Stimulated activated naive CD8-positive, alpha-beta T cell treated with anti-CD3 and anti-CD28 coated beads, Interleukin-15, Interleukin-2, amounts not matched to agents 100 U/mL and 50 U/mL, for 24 hours (primary cell): ENCODE data around the gene HOXA6.

Experiments used
- ATAC-seq: fragments of 150-1000 bp; cut with Tn5 transposase; one replicate; pipeline ENCODE4 v1.10.0; 2021
- DNase-seq: peaks from one replicate; pipeline ENCODE4 v3.0.0; 2021

The HOXA6 gene

DNA sequence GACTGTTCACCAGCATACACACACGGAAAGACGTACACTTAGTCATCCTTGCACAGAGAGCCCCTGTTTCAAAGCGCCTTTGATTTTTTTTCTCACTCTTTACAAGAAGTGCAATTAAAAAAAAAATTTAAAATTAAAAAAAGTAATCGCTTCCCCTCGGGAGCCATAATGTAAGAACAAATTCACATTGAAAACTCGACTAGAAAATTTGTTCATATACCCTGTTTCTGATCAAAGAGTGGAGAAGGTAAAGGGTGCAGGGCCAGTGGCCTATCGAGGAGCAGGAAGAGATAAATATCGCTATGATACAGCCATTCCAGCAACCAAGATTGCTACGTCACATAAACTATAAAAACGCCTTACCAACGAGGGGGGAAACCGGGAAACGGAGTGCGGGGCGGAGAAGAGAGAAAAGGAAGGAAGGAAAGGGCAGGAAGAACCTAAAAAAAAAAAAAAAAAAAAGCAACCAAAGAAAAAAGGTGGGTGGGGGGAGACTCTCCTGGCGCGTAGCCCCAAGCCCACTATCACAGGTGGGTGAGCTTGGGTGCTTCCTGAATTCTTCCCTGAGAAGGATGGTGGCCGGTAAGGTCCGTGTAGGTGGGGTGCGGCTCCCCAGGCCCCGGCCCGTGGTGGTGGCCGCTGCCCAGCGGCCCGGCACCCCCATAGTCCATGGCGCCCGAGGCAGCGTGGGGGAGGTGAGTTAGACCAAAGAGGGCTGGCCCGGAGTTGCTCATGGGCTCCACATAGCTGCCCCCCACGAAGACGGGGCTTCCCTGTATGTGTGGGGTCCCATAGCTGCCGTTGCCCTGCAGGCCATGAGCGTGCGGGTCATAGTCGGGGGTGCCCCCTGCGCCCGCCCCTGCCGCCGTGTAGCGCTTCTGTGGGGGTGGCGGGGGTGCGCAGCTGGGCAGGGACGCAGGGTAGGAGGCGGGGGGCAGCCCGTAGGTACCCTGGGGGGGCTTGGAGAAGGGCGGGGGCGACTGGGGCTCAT, 39.9 kb downstream of the HOXA6 start:
- no peak for DNase-seq

DNA sequence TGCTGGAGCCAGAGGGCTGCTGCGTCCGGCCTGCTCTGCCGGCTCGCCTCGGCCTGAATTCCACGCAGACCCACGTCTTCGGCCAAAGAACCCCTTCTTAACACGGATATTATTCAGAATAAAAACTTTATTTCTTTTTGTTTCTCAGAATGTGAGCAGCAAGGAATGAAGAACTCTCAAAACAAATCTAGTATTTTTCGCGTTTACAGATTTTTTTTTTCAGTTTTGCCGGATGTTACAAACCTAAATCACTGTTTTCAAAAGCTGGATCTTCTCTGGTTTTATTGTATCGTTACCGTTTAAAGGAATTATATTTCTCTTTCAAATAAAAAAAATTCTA, 40.7 kb downstream of the HOXA6 start:
- ATAC-seq (no peak), DNase-seq (no peak)

More for the DNA sequence above, 39.9 kb downstream of the HOXA6 start:
- no peak for ATAC-seq

DNA sequence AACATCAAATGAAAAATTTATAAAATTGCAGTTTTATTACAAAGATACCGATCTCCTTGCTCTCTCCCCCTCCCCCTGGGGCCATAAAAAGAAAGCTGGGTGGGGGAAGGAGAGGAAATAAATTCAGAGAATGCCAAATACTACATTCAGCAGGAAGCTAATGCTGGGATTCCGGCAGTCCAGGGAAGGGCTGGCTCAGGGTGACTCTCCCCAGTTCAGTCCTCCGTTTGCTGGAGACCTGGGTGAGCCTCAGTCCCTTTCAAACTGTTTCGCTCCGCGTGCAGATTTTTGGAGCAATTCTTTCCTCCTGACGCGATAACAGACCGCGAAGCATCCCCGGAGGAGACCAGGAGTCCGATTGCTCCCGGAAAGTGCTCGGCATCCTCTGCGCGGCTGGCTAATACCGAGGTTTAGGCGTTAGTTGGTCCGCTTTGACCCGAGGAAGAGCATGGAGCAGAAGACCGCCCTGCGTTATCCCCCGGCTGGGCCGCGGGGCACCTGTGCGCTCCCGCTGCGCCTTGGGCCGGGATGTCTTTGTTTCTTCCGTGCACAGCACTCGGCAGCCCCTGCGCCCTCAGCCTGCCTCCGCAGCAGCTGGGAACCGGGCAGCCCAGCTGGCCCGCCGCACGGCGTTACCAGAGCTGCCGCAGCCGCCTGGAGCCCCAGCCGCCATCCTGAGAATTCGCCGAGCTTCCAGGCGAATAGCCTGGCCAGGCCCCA, 41.2 kb downstream of the HOXA6 start:
- DNase-seq (no peak), ATAC-seq (no peak)

DNA sequence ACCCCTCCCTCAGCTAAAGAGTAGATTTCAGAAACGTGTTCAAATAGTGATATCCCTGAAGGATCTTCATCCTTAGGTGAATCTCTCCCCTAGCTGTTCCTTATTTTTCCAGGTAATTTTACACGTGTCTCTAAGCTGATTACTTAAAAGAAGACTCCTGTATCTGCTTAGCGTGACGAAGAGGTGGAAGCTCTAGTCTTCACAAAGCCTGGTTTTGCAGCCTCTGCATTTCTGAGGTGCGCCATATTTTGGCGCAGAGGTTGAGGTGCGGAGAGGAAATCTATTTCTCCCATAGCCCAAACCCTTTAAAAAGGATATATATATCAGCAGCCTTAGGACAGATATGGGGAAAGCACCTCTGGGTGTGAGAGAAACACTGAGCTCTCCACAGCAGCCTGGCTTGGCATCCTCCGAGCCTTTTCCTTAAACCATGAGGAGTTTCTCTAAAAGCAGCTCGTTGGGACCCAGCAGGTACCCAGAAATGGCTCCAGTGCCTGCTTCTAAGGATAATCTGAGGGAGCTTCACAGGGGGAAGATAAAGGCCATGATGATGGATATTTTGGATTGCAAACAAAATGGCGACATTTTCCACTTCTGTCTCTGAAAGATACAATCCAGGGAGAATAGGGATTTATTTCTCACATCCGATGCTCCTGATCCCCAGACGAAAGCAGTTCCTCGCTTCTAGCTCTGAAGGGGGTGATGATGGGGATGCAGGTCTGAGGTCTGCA, 42.1 kb downstream of the HOXA6 start:
- ATAC-seq (no peak), DNase-seq (no peak)

DNA sequence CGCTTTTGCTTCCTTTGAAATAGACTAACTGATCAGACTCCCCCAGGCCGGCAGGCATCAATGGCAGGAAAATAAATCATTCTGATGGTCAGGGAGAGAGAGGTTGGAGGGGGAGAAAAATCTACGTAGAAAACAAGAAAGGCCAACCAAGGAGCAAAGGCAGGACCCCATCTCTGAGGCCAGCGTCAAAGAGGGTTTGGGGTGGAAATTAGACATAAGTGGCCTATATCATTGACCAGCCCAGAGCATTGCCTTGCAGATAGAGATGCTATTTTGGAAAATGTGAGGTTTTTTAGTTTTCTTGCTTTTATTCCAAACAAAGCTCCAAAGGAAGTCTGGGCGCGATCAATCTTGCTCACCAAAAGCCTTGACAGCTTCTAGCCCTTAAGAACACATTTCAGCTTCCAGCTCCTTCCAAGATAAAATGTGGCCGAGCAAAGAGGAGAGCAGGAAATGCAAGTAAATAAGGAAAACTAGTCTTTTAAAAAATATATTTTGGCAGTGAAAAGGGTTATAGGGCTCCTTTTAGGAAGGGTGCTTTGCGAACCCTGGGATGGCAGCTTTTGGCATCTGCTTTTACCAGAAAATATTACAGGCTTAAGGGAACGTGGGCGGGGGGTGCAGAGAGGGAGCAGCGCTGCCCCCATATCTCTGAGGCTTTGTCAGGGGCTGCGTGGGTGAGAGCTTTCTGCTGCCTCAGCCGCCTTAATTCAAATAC, 43.1 kb downstream of the HOXA6 start:
- ATAC-seq: no peak
- no peak for DNase-seq

DNA sequence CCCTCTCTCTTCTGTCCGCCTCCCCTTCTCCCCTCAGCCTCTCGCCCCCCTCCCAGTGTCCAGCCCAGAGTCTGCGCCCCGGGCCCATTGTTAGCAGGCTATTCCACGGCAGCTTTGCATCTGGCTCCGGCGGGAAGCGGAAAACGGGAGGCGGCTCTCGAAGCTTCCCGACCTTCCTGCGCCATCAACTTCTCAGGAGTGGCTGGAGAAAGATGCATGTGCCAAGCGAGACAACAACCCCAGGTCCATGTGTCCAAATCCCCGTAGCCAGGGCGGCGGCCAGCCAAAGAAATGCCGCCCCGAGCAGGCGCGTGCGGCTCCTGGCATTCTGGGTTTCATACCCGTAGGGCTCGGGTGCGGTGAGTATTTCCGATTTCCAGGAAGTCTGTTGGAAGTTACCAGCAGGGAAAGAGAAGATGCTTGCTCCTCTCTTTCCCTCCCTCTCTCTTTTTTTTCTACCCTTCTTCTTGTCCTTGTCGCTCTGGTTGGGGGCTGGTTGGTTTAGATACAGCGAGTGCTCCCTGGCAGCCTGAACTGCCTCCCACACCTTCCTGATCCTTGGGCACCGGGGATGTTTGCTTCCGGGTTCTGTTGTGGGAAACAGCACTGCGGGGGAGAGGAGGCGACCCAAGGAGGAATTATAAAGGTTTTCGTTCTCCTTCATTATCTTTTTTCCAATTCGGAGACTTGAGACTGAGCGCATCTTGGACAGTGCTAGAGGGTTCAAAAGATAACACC, 43.9 kb downstream of the HOXA6 start:
- ATAC-seq: no peak

DNA sequence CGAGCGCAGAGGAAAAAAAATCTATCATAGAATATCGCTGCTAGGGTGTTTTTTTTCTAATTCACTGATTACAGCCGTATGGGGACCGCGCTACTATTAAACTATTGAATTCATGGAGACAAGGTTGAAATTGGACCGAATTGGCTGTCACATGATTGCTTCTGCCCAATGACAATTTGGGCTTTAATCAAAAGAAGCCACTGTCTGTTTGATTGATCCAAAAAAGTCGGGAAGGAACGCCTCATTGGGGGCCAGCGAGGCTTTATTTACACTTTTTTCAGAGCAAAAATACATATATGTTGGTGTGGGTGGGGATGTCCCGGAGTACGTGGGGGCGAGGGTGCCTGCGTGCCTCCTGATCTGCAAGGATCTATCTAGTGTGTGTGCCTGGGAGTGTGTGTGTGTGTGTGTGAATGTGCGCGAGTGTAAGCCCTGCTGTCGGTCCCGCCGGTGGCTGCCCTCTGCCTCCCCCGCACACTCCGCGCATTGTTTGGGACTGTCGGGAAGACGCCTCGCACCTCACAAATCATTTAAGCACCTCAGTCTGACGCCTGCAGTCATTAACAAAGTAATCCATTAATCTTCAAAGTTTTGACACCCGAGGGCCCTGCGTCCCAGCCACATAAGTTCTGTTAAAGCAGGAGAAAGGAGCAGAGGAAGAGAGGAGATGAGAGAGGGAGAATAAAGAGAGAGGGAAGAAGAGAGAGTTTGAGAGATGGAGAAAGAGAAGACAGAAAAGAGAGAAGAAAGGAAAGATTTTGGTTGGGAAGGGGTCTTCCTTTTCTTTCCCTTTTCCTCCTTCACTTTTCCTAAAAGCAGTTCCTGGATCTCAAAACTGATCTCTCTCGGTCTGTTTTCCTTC, 44.8 kb downstream of the HOXA6 start, which contains the start of gene HOXA2:
Gene HOXA2 (minus strand): TSS at position 103 of the 862 bp plus-strand sequence. CDS start 183 bp downstream, outside the sequence.
- ATAC-seq: no peak
- no peak for DNase-seq

More for the DNA sequence above, 43.9 kb downstream of the HOXA6 start:
- DNase-seq: no peak

DNA sequence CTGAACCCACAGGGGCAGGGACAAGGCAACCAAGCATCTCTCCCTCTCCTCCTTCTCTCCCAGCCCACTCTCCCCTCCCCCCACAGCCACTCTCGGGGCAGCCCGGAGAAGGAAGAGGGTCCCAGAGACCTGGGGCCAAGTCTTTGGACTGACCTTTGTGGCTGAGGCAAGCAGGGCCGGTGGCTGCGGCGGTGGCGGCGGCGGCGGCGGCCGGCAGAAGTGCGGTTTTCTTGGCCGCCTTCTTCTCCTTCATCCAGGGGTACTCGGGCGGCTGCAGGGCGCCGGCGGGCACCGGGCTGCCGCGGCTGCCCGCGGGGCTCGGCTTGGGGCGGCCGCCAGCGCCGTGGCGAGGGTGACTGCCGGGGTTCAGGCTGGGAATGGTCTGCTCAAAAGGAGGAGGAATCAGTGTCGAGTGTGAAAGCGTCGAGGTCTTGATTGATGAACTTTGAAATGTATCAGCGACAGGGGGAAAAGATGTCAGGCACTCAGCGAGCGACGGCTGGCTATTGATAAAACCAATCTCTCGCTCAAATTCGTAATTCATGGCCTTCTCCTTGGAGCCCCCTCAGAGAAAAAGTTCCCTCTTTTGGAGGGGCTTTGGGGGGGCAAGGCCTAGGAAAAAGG, 45.5 kb downstream of the HOXA6 start:
- no peak for DNase-seq
- ATAC-seq: no peak

DNA sequence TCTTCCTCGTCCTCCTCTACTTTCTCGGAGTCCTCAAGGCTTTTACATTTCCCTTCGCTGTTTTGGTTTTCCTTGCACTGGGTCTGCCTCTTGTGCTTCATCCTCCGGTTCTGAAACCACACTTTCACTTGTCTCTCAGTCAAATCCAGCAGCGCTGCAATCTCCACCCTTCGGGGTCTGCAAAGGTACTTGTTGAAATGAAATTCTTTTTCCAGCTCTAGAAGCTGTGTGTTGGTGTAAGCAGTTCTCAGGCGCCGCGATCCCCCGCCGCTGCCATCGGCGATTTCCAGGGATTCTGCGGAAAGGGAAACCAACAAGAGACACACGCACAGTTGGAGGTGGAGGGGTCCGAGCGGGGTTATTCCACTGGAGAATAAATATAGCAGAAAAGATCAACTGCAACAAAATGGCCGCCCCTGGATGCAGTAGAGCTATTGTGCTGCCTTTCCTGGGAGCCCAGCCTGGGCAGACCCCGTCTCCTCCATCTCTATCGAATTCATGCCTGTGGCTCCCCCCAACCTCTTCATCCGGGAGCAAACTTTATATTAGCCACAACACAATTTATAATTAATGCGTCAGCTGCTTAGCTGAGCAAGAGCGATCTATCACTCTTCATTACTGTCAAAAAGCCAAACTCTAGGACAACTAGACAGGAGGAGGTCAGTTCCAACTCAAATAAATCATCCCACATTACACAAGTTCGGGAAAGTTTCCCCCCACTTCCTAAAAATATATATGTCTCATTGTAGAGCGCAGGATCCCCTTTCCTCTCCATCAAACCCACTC, 46.2 kb downstream of the HOXA6 start:
- ATAC-seq (no peak), DNase-seq (no peak)

DNA sequence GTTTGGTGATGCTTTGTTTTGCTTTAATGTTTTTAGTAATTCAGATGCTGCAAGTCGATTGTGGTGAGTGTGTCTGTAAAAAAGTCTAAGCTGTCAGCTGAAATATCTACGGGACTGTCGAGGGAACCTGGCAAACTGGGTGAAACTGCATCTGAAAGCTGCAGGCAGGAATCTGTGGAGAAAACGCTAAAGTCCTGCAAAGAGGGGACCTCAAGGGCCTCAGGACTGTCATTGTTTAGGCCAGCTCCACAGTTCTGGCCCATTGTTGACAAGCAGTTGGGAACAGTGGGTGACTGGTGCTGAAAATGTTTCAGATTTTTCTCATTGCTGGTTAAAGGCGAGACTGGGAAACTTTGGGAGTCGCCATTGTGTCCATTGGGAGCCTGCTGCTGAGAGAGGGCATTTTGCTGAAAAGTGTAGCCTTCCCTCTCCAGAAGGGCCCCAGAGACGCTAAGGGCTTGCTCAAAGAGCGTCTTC, 46.8 kb downstream of the HOXA6 start:
- ATAC-seq: no peak
- no peak for DNase-seq

DNA sequence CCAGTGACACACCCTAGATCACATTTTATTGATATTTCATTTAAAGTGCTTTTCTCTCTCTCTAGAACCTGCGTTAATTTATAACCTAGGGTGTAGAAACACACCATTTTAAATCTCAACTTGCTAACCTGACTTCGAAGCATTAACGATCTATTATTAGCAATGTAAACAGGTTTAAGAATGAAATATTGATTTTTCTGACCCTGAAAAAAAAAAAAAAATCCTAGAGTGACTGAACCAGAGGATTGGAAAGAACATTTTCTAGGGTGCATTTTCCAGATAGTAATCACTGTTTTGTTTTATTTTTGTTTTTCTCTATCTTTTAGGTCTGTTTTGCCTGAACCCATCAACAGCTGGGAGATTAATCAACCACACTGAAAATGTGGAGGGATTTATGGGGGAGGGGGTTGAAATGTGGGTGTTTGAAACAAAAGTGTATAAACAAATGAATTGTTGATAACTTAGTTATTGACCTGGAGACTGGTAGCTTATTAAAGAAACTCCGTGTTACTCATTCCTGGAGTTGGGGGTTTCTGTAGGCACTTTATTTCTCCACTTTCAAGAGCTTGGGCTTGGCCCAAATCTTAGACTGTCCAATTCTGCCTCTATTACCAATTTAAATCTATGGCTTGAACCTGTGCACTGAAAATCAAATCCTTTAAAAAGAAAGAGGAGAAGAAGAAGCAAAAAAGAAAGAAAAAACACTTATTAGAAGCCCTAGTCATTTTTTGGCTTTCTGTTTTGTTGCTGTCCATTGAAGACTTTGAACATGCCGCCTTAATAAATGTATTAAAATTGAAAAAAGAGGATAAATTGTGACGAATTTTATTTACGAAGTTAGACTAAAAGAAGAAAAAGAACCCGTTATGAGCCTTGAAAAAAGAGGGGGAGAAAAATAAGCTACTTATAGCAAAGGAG, 47.9 kb downstream of the HOXA6 start:
- no peak for DNase-seq
- ATAC-seq: no peak

DNA sequence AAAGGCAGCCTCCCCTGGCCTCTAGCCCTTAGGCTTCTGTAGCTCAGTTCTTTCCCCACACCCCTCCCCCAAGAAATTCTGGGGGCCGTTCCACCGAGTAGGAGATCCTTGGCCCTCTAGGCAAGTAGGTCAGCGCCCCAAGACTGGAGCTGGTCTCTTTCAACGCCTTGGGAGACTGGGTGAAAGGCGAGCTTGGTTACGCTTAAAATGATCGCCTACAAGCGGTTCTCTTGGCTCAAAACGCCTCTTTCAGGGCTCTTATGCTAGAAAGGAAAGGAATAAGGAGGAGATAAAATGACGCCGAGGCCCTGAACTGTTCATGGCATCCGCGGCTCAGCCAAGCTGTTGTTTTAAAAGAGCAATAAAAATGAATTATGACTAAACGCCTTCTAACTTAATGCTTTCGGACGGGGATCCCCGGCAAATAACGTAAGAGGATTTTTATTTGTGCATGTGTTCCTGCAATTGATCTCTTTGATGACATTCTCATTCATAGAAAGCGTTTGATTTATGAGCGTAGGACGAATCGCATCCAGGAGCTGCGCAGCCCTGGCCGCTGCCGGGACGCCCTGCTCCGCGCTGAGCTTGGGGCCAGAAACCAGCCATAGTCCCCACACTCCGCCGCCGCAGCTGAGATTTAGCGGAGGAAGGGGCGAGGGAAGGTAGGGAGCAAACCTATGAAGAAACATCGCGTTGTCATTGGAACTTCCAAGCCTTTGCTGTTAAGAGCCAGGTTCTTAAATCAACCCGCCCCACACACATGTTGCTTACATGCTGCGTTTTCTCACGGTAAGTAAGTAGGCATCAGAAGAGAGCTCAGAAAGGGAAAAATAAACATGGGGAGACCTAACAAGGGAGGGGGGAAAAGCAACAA, 48.8 kb downstream of the HOXA6 start:
- no peak for DNase-seq
- no peak for ATAC-seq

DNA sequence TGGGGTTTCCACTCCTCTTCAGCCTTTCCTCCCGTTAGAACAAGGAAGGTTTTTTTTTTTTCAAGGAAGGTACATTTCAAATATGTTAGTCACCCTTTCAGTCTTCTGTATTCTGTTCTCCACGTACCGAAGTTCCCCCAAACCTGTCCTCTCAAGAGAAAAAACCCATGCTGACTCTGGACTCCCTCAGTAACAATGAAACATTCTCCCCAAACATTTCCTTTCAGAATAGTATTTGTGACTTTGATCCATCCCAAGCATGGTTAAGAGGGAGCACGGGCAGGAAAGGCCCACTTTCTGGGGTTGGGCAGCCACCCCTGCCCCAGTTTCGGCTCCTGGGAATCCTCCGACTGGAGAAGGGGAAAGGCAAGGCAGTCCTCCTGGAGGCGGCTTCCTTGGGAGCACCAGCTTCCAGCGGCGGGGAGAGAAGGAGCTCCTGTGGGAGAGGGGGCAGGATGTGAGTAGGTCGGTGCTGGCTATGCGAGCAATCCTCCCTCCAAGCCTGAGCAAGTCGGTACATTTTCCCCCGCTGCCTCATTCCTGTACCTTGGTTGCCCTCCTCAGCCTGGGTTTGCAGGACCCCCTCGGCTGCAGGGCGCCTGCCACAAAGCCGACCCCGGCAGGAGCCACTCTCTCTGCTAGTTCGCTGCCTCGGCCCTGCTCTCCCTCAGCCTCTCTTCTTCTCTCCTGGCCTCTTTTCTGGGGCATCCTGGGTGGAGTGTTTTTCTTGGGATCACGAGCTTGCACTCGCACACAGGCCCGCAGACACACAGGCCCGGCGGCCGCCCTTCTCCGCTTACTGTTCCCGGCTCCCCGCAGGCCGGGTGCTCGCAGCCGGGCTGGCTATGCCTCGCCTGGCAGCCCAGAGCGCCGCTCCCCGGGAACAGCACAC, 49.6 kb downstream of the HOXA6 start:
- no peak for DNase-seq
- ATAC-seq: no peak

DNA sequence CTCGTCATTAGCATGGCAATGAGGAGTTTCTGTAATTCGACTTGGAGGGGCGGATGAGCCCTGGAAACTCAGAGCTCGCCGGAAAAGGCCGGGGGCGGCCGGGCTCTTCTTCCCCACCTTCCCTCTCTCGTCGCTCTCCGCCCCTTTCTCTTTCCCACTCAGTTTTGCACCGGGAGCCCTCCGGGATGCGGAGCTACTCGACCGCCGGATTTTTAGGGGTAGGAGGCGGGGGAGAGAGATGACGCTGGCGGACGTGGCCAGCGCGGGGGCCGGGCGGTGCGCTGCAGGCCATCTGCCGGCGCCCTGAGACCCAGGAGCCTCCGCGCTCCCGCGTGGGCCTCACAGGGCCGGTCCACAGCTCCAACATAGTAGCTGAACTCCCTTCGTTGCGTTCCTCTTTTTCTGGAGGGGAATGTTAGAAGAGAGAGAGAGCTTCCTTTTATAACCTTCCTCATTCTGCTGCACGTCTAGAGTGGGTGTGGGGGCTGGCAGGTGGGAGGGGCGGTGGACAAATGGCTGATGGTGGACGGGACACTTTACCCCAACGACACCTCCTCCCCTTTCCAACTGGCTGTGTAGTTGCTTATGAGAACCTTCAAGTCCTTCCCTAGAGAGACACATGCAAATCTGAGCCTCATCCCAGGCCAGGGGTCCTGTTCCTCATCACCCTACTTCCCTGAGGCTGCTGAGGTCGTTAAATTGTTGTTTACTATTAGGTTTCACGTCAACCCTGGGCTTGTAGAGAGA, 50.6 kb downstream of the HOXA6 start:
- no peak for ATAC-seq
- DNase-seq: peak; percentile 17
